DOHH2 (cell line): ENCODE results near the gene ADCY5.

Experiments
- H3F3A ChIP-seq: fragments of 200-600 bp; sonication (generic), shearing (Covaris generic); 2 replicates; pipeline ENCODE4 v1.6.0; 2016; ENCODE audit warnings: antibody characterized with exemption, mild to moderate bottlenecking; ENCODE audit not compliant: control insufficient read depth, insufficient read depth
- H3K27ac ChIP-seq: fragments of 200-600 bp; sonication (generic); 2 replicates; pipeline ENCODE4 v1.5.1; 2014; ENCODE audit warnings: low read depth, mild to moderate bottlenecking, low read length, moderate library complexity
- H3K27me3 ChIP-seq: fragments of 200-600 bp; sonication (generic); 2 replicates; pipeline ENCODE4 v1.6.1; 2014; ENCODE audit warnings: mild to moderate bottlenecking, low read length, mixed read lengths; ENCODE audit not compliant: control insufficient read depth
- H3K36me3 ChIP-seq: fragments of 200-600 bp; sonication (generic); 2 replicates; pipeline ENCODE4 v1.6.1; 2014; ENCODE audit warnings: mild to moderate bottlenecking, low read length, moderate library complexity, mixed read lengths; ENCODE audit not compliant: control insufficient read depth
- H3K4me1 ChIP-seq: fragments of 200-600 bp; sonication (generic); 2 replicates; pipeline ENCODE4 v1.6.1; 2014; ENCODE audit warnings: mild to moderate bottlenecking, low read length, mixed read lengths; ENCODE audit not compliant: control insufficient read depth
- H3K4me2 ChIP-seq: fragments of 200-600 bp; sonication (generic); 2 replicates; pipeline ENCODE4 v1.6.0; 2014; ENCODE audit warnings: mild to moderate bottlenecking, low read length, moderate library complexity
- H3K4me3 ChIP-seq: fragments of 200-600 bp; sonication (generic); 2 replicates; pipeline ENCODE4 v1.5.1; 2014; ENCODE audit warnings: mild to moderate bottlenecking, low read length, mixed read lengths
- H3K79me2 ChIP-seq: fragments of 200-600 bp; sonication (generic); 2 replicates; pipeline ENCODE4 v1.6.1; 2014; ENCODE audit warnings: mild to moderate bottlenecking, low read length, mixed read lengths; ENCODE audit not compliant: control insufficient read depth
- H3K9me2 ChIP-seq: fragments of 200-600 bp; sonication (generic); replicated peaks from 2 replicates; pipeline ENCODE4 v1.6.1; 2014; ENCODE audit warnings: mild to moderate bottlenecking, low read length, mixed read lengths; ENCODE audit not compliant: control insufficient read depth
- H3K9me3 ChIP-seq: fragments of 200-600 bp; sonication (generic); 2 replicates; pipeline ENCODE4 v1.6.1; 2014; ENCODE audit warnings: antibody characterized with exemption, low read length, mixed read lengths; ENCODE audit not compliant: control insufficient read depth, insufficient read depth
- H4K20me1 ChIP-seq: fragments of 200-600 bp; sonication (generic); 2 replicates; pipeline ENCODE4 v1.6.0; 2014; ENCODE audit warnings: low read depth, mild to moderate bottlenecking, antibody characterized with exemption, low read length, moderate library complexity; ENCODE audit not compliant: control insufficient read depth, insufficient read depth
- CTCF ChIP-seq: fragments of 200-600 bp; sonication (generic); IDR thresholded peaks from one replicate; pipeline ENCODE4 v1.5.1; 2014; ENCODE audit warnings: antibody characterized with exemption, mild to moderate bottlenecking, low read depth, low read length; ENCODE audit not compliant: poor library complexity, severe bottlenecking
- EZH2phosphoT487 ChIP-seq: fragments of 200-600 bp; sonication (generic); IDR thresholded peaks from 2 replicates; pipeline ENCODE4 v1.6.1; 2017; ENCODE audit warnings: borderline replicate concordance, mild to moderate bottlenecking, antibody characterized with exemption, low read length, moderate library complexity, mixed read lengths

ADCY5 gene

GRCh38 chr3:123319760-123320159 is 129.1 kb downstream of the ADCY5 start:
- H3K4me2 ChIP-seq, result no peak overlapping the region
- 0 out of 2 replicates have a peak, but pooled peaks cover 8% of the 10 kb centered on the region for H3K27me3 ChIP-seq
- no peaks in the 10 kb centered on the region for H3K9me3 ChIP-seq
- no peaks in the 10 kb centered on the region for H3K36me3 ChIP-seq
- H3K4me1 ChIP-seq, result no peaks in the 10 kb centered on the region
- H3K79me2 ChIP-seq, result no peaks in the 10 kb centered on the region
- no peaks in the 10 kb centered on the region for H3K9me2 ChIP-seq
- no peaks in the 10 kb centered on the region for H4K20me1 ChIP-seq
- no peak for TF ChIP-seq CTCF
- TF ChIP-seq EZH2phosphoT487, result no peak
- no peak overlapping the region for H3K4me3 ChIP-seq
- H3K27ac ChIP-seq, result no peak overlapping the region
- H3F3A ChIP-seq, result no peaks in the 10 kb centered on the region

- Histone ChIP-seq H3K4me1 (no peaks in the 10 kb centered on the region), H3K27ac (no peak overlapping the region)
Measured at GRCh38 chr3:123318374-123318773, 130.5 kb downstream of the ADCY5 start.

GRCh38 chr3:123317716-123318115 is 131.2 kb downstream of the ADCY5 start:
- H3K4me3 ChIP-seq, result no peak overlapping the region
- no peaks in the 10 kb centered on the region for H4K20me1 ChIP-seq
- H3K27ac ChIP-seq, result no peak overlapping the region
- no peaks in the 10 kb centered on the region for H3F3A ChIP-seq
- H3K36me3 ChIP-seq, result no peaks in the 10 kb centered on the region
- no peaks in the 10 kb centered on the region for H3K9me3 ChIP-seq
- TF ChIP-seq EZH2phosphoT487, result no peak
- no peaks in the 10 kb centered on the region for H3K4me1 ChIP-seq
- H3K9me2 ChIP-seq, result no peaks in the 10 kb centered on the region
- 0 out of 2 replicates have a peak, but pooled peaks cover 4% of the 10 kb centered on the region for H3K27me3 ChIP-seq
- no peaks in the 10 kb centered on the region for H3K79me2 ChIP-seq
- H3K4me2 ChIP-seq, result no peak overlapping the region

More at GRCh38 chr3:123318374-123318773, 130.5 kb downstream of the ADCY5 start:
- no peak overlapping the region for H3K4me2 ChIP-seq
- TF ChIP-seq EZH2phosphoT487 (no peak), CTCF (no peak)
- H3K27me3 ChIP-seq, result 0 out of 2 replicates have a peak, but pooled peaks cover 4% of the 10 kb centered on the region
- no peaks in the 10 kb centered on the region for H3K9me3 ChIP-seq
- no peaks in the 10 kb centered on the region for H3F3A ChIP-seq
- no peaks in the 10 kb centered on the region for H4K20me1 ChIP-seq
- H3K36me3 ChIP-seq, result no peaks in the 10 kb centered on the region
- H3K9me2 ChIP-seq, result no peaks in the 10 kb centered on the region
- H3K79me2 ChIP-seq, result no peaks in the 10 kb centered on the region
- no peak overlapping the region for H3K4me3 ChIP-seq

GRCh38 chr3:123315271-123315595 is 133.7 kb downstream of the ADCY5 start:
- no peaks in the 10 kb centered on the region for H3K9me3 ChIP-seq
- H3K36me3 ChIP-seq, result no peaks in the 10 kb centered on the region
- no peaks in the 10 kb centered on the region for H3K27me3 ChIP-seq
- H3K4me2 ChIP-seq, result no peak overlapping the region
- no peak overlapping the region for H3K4me3 ChIP-seq
- TF ChIP-seq EZH2phosphoT487 (no peak), CTCF (no peak)
- H3F3A ChIP-seq, result no peaks in the 10 kb centered on the region
- H4K20me1 ChIP-seq, result no peaks in the 10 kb centered on the region
- H3K9me2 ChIP-seq, result no peaks in the 10 kb centered on the region
- no peaks in the 10 kb centered on the region for H3K79me2 ChIP-seq
- H3K27ac ChIP-seq, result no peak overlapping the region
- no peaks in the 10 kb centered on the region for H3K4me1 ChIP-seq
